Lower lobe of right lung (tissue), 2 donors: ENCODE results near the gene HPGDS. TPM values are rescaled to one million over a fixed set of nuclear protein-coding genes. Genes with fewer than 3 reads are reported as not detected.
A peak's percentile ranks its signal among the peaks of the same experiment; 100 is the strongest.
"Not testable (repeated sequence)": the region's sequence is repeated elsewhere in the genome, so short reads cannot be mapped to it uniquely, and the experiment has no call there.

ENCODE experiments used
- ATAC-seq, 2 donors: fragments of 200-7000 bp; cut with Tn5 transposase; one replicate each; pipeline ENCODE4 v1.9.1; 2020 to 2022; ENCODE audit warnings: mild to moderate bottlenecking in 2 of 2, moderate library complexity in 2 of 2
- DNase-seq: peaks from one replicate; pipeline ENCODE4 v3.0.0-alpha.2; 2020
- H3K27ac ChIP-seq: fragments of 200-600 bp; one replicate; pipeline ENCODE4 v1.8.0; 2022
- H3K27me3 ChIP-seq: fragments of 200-600 bp; one replicate; pipeline ENCODE4 v1.8.0; 2022; ENCODE audit warnings: low read depth
- H3K36me3 ChIP-seq: fragments of 200-600 bp; one replicate; pipeline ENCODE4 v1.8.0; 2022; ENCODE audit warnings: mild to moderate bottlenecking
- H3K4me1 ChIP-seq: fragments of 200-600 bp; one replicate; pipeline ENCODE4 v1.8.0; 2022
- H3K4me3 ChIP-seq: fragments of 200-600 bp; one replicate; pipeline ENCODE4 v1.8.0; 2022; ENCODE audit warnings: mild to moderate bottlenecking
- H3K9me3 ChIP-seq: fragments of 200-600 bp; one replicate; pipeline ENCODE4 v1.8.0; 2022
- intact Hi-C: fragments of 100-400 bp; cut with DNase I; formaldehyde crosslinking; loops from one replicate; pipeline ENCODE4 v1.11.0; 2022
- total RNA-seq: library from RNA; stranded (reverse); fragmentation: NEBNext Ultra II Directional; extraction: Animal tissue kit (Norgen Biotek cat#: 25700); gene quantifications from one replicate; pipeline ENCODE4 v1.2.1, GENCODE V29; 2021
- TF ChIP-seq, protein P1 (sequence below): fragments of 200-600 bp; IDR thresholded peaks from one replicate; pipeline ENCODE4 v1.8.0; 2022; ENCODE audit warnings: antibody characterized with exemption, mild to moderate bottlenecking
- donor health status: DM: no; HTN: yes; CAD: no; lungs with severe emphysema.

HPGDS gene
- total RNA-seq, 1 donor from 2014 or later = 12.5 TPM

DNA sequence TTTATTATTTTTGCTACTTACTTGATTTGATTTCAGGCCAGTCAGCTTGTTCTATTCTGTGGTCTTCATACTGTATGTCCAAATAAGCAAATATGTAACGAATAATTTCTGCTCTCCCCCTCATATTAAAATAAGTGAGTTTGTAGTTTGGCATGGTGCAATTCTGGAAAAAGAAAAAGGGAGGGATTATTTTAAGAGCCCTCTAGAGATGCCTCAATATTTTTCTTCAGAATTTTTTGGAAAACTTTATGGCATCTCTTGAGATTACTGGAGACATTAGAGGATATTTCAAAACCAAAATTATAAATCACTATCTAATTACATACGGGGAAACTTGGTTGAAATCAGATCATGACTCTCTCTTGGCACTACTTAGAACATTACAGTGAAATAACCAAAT is 8.2 kb downstream of the HPGDS start:
- no peaks in the 10 kb centered on the region for H3K9me3 ChIP-seq
- TF ChIP-seq, protein P1, sequence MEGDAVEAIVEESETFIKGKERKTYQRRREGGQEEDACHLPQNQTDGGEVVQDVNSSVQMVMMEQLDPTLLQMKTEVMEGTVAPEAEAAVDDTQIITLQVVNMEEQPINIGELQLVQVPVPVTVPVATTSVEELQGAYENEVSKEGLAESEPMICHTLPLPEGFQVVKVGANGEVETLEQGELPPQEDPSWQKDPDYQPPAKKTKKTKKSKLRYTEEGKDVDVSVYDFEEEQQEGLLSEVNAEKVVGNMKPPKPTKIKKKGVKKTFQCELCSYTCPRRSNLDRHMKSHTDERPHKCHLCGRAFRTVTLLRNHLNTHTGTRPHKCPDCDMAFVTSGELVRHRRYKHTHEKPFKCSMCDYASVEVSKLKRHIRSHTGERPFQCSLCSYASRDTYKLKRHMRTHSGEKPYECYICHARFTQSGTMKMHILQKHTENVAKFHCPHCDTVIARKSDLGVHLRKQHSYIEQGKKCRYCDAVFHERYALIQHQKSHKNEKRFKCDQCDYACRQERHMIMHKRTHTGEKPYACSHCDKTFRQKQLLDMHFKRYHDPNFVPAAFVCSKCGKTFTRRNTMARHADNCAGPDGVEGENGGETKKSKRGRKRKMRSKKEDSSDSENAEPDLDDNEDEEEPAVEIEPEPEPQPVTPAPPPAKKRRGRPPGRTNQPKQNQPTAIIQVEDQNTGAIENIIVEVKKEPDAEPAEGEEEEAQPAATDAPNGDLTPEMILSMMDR = no peak
- no peak overlapping the region for H3K4me3 ChIP-seq
- no peaks in the 10 kb centered on the region for H3K27me3 ChIP-seq
- no peak for DNase-seq
- ATAC-seq = no peak
- no peaks in the 10 kb centered on the region for H3K4me1 ChIP-seq
- no peak overlapping the region for H3K27ac ChIP-seq
- no peaks in the 10 kb centered on the region for H3K36me3 ChIP-seq
- intact Hi-C loops = no loop called here

DNA sequence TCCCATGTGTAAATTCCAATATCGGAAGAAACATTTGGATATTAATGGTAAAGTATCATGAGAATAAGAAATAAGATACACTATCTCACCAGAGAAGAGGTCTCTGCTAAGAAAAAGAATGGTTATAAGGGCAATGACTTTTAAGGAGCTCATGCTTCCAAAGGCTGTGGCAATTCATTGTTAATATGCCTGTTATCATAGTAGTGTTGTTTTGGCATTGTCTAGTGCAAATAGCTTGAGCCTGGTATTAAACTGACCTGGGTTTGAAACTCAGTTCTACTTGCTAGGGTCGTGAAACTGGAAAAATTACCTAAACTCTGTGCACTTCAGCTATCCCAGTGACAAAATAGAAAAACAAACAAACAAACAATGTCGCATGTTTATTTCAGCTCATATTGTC is 8.8 kb downstream of the HPGDS start:
- H3K4me1 ChIP-seq = no peaks in the 10 kb centered on the region
- TF ChIP-seq, protein P1 = no peak
- no peak for ATAC-seq
- no peak for DNase-seq
- no peaks in the 10 kb centered on the region for H3K36me3 ChIP-seq
- H3K9me3 ChIP-seq = no peaks in the 10 kb centered on the region
- intact Hi-C loops = no loop called here
- no peaks in the 10 kb centered on the region for H3K27me3 ChIP-seq
- no peak overlapping the region for H3K4me3 ChIP-seq
- no peak overlapping the region for H3K27ac ChIP-seq

DNA sequence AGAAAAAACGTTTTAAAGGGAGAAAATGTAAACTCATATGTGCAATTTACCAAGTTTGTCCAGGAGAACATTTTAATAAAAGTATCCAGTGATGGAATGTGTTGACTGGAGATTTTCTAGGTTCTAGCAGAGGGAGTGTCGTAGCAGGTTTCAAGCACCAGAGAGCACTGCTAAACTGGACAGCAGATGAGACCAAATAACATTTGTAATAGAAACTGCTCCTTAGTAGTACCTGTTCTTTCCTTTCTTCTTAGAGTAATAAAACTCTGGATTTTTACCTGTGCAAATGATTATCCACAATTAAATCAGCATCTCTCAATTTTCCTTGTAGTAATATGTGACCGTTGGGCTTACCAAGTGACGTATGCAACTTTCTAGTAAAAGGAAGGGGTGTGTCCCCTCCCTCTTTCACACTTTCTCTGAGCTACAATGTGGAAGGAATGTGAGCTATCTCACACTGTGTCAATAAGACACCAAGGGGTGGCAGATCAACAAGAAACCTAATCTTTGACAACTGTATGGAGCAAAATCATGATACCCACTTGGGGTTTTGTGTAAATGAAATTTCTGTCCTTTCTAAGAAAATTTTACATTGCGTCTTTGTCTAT is 9.5 kb downstream of the HPGDS start:
- DNase-seq (no peak), ATAC-seq (peak in 1 of 2 donors; percentile 64)
- Histone ChIP-seq H3K4me1 (no peaks in the 10 kb centered on the region), H3K4me3 (no peak overlapping the region), H3K27me3 (no peaks in the 10 kb centered on the region), H3K9me3 (no peaks in the 10 kb centered on the region), H3K36me3 (no peaks in the 10 kb centered on the region), H3K27ac (no peak overlapping the region)
- intact Hi-C loops = no loop called here
- TF ChIP-seq, protein P1 = no peak

DNA sequence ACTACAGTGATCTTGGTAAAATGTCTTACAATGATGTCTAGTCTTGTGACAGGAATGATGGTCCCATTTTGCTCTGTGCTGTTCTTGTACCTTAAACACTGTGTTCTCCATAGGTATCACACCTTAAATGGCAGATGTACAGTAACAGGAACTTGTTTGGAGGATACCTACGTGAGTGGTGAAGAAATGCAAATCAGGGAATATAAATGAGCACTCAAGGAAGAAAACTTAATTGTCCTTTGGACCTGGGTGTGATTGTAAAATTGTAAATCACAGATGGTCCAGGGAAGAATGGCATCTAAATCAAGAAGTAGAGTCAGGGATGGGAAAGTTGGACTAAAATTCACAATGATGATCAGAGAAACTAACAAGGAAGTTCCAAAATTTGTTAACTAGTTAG is 12.7 kb downstream of the HPGDS start:
- no peak overlapping the region for H3K27ac ChIP-seq
- no peaks in the 10 kb centered on the region for H3K27me3 ChIP-seq
- TF ChIP-seq, protein P1 = no peak
- H3K36me3 ChIP-seq = no peaks in the 10 kb centered on the region
- no peak overlapping the region for H3K4me3 ChIP-seq
- peaks cover 23% of the 10 kb centered on the region for H3K9me3 ChIP-seq
- DNase-seq (no peak), ATAC-seq (no peak)
- intact Hi-C loops = no loop called here
- H3K4me1 ChIP-seq = no peaks in the 10 kb centered on the region

DNA sequence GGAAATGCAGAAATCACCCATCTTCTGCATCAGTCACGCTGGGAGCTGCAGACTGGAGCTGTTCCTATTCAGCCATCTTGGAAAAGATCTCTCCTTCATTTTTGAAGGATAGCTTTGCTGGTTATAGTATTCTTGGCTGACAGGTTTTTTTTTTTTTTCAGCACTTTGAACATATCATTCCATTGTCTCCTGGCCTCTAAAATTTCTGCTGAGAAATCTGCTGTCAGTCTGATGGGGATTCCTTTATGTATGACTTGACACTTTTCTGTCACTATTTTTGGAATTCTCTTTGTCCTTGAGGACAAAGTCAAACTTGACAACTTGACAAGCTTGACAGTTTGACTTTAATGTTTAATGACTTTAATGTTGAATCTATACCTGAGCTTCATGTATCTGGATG is 16.8 kb downstream of the HPGDS start:
- no peaks in the 10 kb centered on the region for H3K36me3 ChIP-seq
- no peak overlapping the region for H3K4me3 ChIP-seq
- H3K27ac ChIP-seq = no peak overlapping the region
- ATAC-seq (no peak), DNase-seq (no peak)
- no peaks in the 10 kb centered on the region for H3K4me1 ChIP-seq
- intact Hi-C loops = no loop called here
- TF ChIP-seq, protein P1 = no peak
- H3K27me3 ChIP-seq = no peaks in the 10 kb centered on the region
- peaks cover 31% of the 10 kb centered on the region for H3K9me3 ChIP-seq

DNA sequence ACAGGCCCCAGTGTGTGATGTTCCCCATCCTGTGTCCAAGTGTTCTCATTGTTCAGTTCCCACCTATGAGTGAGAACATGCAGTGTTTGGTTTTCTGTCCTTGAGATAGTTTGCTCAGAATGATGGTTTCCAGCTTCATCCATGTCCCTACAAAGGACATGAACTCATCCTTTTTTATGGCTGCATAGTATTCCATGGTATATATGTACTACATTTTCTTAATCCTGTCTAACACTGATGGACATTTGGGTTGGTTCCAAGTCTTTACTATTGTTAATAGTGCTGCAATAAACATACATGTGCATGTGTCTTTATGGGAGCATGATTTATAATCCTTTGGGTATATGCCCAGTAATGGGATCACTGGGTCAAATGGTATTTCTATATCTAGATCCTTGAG is 22.7 kb downstream of the HPGDS start:
- H3K36me3 ChIP-seq, DNase-seq, H3K27ac ChIP-seq, intact Hi-C loops, H3K4me1 ChIP-seq, H3K4me3 ChIP-seq, ATAC-seq, H3K27me3 ChIP-seq: not testable (repeated sequence)
- peaks cover 12% of the 10 kb centered on the region for H3K9me3 ChIP-seq
